ENCODE data around the gene RPS10. TPM values are rescaled to one million over a fixed set of nuclear protein-coding genes. Genes with fewer than 3 reads are reported as not detected.
A peak's percentile ranks its signal among the peaks of the same experiment; 100 is the strongest.
"Not testable (repeated sequence)": the region's sequence is repeated elsewhere in the genome, so short reads cannot be mapped to it uniquely, and the experiment has no call there.

RPS10 gene
- polyA plus RNA-seq, 3 donors = 645 to 2,603 (median 1,054) TPM

DNA sequence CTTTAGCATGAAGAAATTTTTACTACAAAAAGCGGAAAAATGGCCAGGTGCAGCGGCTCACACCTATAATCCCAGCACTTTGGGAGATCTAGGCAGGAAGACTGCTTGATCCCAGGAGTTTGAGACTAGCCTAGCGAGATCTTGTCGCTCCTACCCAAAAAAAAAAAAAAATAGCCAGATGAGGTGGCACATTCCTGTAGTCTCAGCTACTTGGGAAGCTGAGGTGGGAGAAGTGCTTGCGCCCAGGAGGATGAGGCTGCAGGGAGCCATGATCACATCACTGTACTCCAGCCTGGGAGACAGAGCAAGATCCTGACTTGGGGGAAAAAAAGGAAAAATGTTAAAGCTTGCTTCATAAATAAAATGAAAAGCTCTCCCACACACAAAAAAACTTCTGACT, 47.9 kb downstream of the RPS10 start:
- intact Hi-C loops (cut with micrococcal nuclease) = loop anchor here in 1 of 2 donors (2.0 kb wide), 1 partner anchor 13 kb away; no protein-coding TSS in a partner anchor
- no peaks in the 10 kb centered on the region for H3K9me3 Mint-ChIP-seq
- H3K36me3 Mint-ChIP-seq = peaks cover 8 to 11% of the 10 kb centered on the region in 2 donors
- H3K27me3 Mint-ChIP-seq (ENCODE audit: low read depth in 3 of 3) = no peaks in the 10 kb centered on the region
- WGBS (ENCODE audit: insufficient coverage) = 100% methylated on average over 1 of the region's 5 CpGs
- Histone ChIP-seq H3K9me3 (replicated peaks in 1 of 2; ENCODE audit: control insufficient read depth in 1 of 2, insufficient read depth in 1 of 2, low read length in 2 of 2) (no peaks in the 10 kb centered on the region), H3K4me2 (replicated peaks; ENCODE audit: extremely low read depth, low read length, poor library complexity, severe bottlenecking) (no peak overlapping the region), H3K9ac (ENCODE audit: insufficient read depth, low read length, poor library complexity, severe bottlenecking) (no peak overlapping the region), H3K79me2 (ENCODE audit: insufficient read depth, low read length) (peaks cover 95% of the 10 kb centered on the region), H3K27me3 (ENCODE audit: control insufficient read depth in 2 of 2, insufficient read depth in 2 of 2, low read length in 2 of 2) (no peaks in the 10 kb centered on the region), H3K4me3 (replicated peaks in 1 of 3; ENCODE audit: low read depth in 2 of 3, low read length in 3 of 3) (no peak overlapping the region), H2AFZ (ENCODE audit: insufficient read depth, low read depth, low read length, poor library complexity, severe bottlenecking) (no peak overlapping the region), H3K4me1 (ENCODE audit: control insufficient read depth in 1 of 2, insufficient read depth in 2 of 2, low read length in 2 of 2) (peaks cover 27% of the 10 kb centered on the region in 2 donors), H3K27ac (ENCODE audit: low read depth in 1 of 2, low read length in 2 of 2) (no peak overlapping the region), H4K20me1 (ENCODE audit: insufficient read depth, low read length) (peaks cover 99% of the 10 kb centered on the region), H3K36me3 (replicated peaks in 1 of 2; ENCODE audit: control insufficient read depth in 1 of 2, insufficient read depth in 2 of 2, low read length in 2 of 2) (peaks cover 0 to 11% of the 10 kb centered on the region in 2 donors)
- peak overlapping the region in 3 of 7 donors; percentile 43 to 58 (median 44) for H3K27ac Mint-ChIP-seq
- TF ChIP-seq, protein P1, sequence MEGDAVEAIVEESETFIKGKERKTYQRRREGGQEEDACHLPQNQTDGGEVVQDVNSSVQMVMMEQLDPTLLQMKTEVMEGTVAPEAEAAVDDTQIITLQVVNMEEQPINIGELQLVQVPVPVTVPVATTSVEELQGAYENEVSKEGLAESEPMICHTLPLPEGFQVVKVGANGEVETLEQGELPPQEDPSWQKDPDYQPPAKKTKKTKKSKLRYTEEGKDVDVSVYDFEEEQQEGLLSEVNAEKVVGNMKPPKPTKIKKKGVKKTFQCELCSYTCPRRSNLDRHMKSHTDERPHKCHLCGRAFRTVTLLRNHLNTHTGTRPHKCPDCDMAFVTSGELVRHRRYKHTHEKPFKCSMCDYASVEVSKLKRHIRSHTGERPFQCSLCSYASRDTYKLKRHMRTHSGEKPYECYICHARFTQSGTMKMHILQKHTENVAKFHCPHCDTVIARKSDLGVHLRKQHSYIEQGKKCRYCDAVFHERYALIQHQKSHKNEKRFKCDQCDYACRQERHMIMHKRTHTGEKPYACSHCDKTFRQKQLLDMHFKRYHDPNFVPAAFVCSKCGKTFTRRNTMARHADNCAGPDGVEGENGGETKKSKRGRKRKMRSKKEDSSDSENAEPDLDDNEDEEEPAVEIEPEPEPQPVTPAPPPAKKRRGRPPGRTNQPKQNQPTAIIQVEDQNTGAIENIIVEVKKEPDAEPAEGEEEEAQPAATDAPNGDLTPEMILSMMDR (IDR thresholded peaks at IDR 0.05) = no peak
- peaks cover 20% of the 10 kb centered on the region for H3K4me1 Mint-ChIP-seq
- no peak for DNase-seq
- H3K4me3 Mint-ChIP-seq = no peak overlapping the region

DNA sequence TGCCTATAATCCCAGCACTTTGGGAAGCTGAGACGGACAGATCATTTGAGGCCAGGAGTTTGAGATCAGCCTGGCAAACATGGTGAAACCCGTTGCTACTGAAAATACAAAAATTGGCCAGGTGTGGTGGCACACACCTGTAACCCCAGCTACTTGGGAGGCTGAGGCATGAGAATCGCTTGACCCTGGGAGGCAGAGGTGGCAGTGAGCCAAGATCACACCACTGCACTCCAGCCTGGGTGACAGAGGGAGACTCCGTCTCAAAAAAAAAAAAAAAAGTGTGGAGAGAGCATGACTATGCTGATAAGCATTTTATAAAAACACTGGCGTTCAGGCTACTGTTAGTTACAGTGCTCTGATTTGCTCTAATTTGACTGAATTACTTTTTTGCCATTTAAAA, 48.3 kb downstream of the RPS10 start:
- not testable (repeated sequence) for H3K9me3 Mint-ChIP-seq; H3K4me2 ChIP-seq (replicated peaks; ENCODE audit: extremely low read depth, low read length, poor library complexity, severe bottlenecking); H3K4me3 ChIP-seq (replicated peaks in 1 of 3; ENCODE audit: low read depth in 2 of 3, low read length in 3 of 3); H3K4me3 Mint-ChIP-seq; H3K27me3 Mint-ChIP-seq (ENCODE audit: low read depth in 3 of 3); H3K9ac ChIP-seq (ENCODE audit: insufficient read depth, low read length, poor library complexity, severe bottlenecking); H3K9me3 ChIP-seq (replicated peaks in 1 of 2; ENCODE audit: control insufficient read depth in 1 of 2, insufficient read depth in 1 of 2, low read length in 2 of 2); H3K27me3 ChIP-seq (ENCODE audit: control insufficient read depth in 2 of 2, insufficient read depth in 2 of 2, low read length in 2 of 2); H2AFZ ChIP-seq (ENCODE audit: insufficient read depth, low read depth, low read length, poor library complexity, severe bottlenecking); H3K27ac ChIP-seq (ENCODE audit: low read depth in 1 of 2, low read length in 2 of 2); DNase-seq
- intact Hi-C loops (cut with micrococcal nuclease) = loop anchor here in 1 of 2 donors (2.0 kb wide), 1 partner anchor 13 kb away; no protein-coding TSS in a partner anchor
- Histone ChIP-seq H3K36me3 (replicated peaks in 1 of 2; ENCODE audit: control insufficient read depth in 1 of 2, insufficient read depth in 2 of 2, low read length in 2 of 2) (peaks cover 0 to 11% of the 10 kb centered on the region in 2 donors), H3K79me2 (ENCODE audit: insufficient read depth, low read length) (peaks cover 95% of the 10 kb centered on the region), H3K4me1 (ENCODE audit: control insufficient read depth in 1 of 2, insufficient read depth in 2 of 2, low read length in 2 of 2) (peaks cover 28 to 29% of the 10 kb centered on the region in 2 donors), H4K20me1 (ENCODE audit: insufficient read depth, low read length) (peaks cover 99% of the 10 kb centered on the region)
- peak overlapping the region in 3 of 7 donors; percentile 15 to 58 (median 41) for H3K27ac Mint-ChIP-seq
- 100% methylated on average over 2 of the region's 5 CpGs for WGBS (ENCODE audit: insufficient coverage)
- H3K4me1 Mint-ChIP-seq = peaks cover 23% of the 10 kb centered on the region
- H3K36me3 Mint-ChIP-seq = peaks cover 8 to 11% of the 10 kb centered on the region in 2 donors

Measured in CD14-positive monocyte (primary cell).